GM19043 (cell line): Measurements from ENCODE around the gene SLIT3.

Experiments
- ATAC-seq: cut with Tn5 transposase; IDR thresholded peaks from one replicate; pipeline ENCODE4 v1.9.1; 2021; ENCODE audit warnings: low read depth; ENCODE audit not compliant: unreplicated experiment

SLIT3 gene

DNA sequence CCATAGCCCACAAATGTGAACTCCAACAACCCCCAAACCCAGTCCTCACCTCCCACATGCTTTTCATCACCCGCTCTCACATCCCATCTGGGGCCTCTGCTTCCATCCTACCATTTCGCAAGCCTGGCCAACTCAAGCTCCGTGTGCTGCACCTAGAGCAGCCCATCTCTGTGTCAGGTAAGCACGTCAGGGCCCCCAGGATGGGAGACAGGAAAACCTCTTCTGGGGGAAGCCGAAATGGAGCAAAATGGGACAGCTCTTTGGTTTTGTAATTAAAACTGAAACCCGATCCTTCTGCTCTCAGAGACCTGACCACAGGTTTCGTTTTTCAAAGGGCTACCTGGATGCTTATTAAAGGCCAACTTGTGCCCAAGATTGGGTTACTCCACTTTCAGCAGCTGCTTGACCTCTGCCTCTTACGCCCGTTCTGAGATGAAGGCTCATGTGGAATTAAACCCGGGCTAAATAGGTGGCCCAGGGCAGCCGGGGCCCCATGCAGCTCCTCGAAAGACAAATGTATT, 287.7 kb downstream of the SLIT3 start:
- ATAC-seq: no peak

DNA sequence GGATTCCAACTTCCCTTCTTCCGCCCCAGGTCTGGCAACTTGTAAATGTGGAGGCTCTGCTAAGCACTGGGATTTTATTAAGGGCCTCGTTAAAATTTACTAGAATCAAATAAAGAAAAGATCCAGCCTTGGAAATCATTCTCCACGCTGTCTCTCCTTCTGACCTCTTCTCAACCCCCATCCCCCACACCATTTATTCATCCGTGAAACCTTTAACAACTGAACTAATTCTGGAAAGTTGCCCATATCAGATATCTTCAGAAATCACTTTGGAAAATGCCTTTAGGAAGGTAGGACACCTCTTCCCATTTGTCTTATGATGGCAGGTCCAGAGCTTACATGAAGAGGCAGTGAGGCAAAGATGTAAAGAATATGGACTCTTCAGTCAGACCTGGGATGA, 288.5 kb downstream of the SLIT3 start:
- no peak for ATAC-seq

DNA sequence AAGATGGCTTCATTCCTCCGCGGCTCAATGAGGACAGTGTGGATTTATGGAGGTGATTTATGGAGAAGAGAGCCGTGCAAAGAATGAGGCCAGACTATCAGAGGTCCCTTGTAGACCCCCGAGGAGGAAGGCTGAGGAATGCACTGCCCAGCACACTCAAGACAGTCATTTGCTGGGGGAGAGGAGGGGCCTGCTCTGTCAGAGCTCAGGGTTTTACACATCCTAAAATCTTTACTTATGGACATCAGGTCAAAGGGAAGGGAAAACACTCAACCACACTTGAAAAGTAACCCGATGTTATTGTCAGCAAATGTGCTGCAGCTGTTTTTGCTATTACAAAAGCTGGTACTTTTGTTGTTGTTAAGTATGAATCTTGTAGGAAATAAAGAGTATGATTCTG, 289.5 kb downstream of the SLIT3 start:
- ATAC-seq: no peak

DNA sequence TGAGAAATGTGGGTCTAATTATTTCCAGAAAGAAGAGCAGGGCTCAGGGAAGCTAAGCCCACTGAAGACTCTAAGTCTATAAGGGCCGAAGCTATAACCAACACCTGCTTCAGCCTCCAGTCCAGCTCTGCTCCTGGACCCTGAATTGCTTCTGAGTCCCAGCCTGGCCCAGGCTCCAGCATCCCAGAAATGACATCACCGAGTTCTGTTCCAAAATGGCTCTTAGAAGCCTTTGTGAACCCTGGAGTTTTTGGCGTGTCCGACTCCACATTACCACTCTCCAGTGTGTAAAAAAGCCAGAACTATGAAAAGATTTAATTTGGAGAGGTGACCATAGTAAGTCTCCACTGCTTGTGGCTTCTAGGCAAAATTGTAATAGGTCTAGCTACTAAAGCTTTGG, 289.9 kb downstream of the SLIT3 start:
- no peak for ATAC-seq

DNA sequence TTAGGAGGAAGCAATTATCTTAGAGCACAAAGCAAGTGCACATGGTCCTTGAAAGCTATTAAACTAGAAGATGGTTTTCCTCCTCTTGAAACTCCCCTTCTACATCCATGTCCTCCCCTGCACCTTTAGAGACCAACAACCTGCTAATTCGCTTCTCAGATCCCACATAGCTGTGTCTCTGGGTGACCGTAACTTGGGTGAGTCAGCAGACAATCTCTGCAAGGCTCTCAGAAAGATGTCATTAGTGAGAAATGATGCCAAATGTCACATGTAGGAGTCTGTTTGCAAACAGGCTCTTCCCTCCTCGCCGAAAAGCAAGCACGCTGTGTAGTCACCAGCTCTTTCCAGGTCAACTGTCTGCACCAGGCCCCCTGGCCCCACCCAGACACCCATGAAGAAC, 291.8 kb downstream of the SLIT3 start:
- ATAC-seq: no peak

DNA sequence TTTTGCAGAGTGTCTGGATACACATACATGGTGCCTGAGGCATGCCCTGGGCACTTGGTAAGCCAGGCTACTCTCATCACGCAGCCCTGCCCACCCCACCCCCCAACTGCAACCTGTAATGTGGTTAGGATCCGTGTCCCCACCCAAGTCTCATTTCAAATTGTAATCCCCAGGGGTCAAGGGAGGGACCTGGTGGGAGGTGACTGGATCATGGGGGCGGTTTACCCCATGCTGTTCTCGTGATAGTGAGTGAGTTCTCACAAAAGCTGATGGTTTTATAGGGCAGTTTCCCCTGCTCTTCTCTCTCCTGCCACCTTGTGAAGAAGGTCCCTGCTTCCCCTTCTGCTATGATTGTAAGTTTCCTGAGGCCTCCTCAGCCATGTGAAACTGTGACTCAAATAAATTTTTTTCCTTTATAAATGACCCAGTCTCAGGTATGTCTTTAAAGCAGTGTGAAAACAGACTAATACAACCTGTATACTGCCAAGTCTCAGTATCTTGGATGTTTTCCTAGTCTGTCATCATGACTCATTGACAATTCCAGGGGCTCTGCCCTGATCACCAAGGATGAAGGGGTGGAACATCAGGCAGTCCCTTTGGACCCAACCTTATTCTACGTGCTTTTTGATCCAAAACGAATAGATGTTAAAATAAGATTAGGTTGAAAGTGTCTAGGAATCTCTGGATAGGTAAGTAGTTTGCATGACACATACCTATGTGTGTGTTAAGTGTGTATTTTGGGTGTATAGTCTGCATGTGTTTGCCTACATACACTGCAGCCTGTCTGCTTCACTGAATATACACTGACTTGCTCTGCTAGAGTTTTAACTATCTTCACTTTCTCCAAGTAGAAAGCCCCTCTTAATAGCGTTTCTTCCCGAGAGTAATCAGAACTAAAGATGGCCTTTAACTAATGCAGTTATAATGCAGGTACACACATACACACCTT, 293.8 kb downstream of the SLIT3 start:
- no peak for ATAC-seq

DNA sequence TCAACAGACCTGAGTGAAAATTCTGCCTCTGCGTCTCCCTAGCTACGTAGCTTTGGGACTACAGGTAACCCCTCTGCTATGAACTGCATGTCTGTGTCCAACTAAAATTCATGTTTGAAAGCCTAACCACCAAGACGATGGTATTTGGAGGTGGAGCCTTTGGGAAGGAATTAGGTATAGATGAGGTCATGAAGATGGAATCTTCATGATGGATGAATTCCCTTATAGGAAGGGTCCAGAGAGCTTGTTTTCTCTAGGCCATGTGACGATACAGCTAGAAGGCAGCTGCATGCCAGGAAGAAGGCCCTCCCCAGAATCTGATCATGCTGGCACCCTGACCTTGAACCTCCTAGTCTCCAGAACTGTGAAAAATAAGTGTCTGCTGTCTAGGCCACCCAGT, 296.4 kb downstream of the SLIT3 start:
- ATAC-seq: no peak

DNA sequence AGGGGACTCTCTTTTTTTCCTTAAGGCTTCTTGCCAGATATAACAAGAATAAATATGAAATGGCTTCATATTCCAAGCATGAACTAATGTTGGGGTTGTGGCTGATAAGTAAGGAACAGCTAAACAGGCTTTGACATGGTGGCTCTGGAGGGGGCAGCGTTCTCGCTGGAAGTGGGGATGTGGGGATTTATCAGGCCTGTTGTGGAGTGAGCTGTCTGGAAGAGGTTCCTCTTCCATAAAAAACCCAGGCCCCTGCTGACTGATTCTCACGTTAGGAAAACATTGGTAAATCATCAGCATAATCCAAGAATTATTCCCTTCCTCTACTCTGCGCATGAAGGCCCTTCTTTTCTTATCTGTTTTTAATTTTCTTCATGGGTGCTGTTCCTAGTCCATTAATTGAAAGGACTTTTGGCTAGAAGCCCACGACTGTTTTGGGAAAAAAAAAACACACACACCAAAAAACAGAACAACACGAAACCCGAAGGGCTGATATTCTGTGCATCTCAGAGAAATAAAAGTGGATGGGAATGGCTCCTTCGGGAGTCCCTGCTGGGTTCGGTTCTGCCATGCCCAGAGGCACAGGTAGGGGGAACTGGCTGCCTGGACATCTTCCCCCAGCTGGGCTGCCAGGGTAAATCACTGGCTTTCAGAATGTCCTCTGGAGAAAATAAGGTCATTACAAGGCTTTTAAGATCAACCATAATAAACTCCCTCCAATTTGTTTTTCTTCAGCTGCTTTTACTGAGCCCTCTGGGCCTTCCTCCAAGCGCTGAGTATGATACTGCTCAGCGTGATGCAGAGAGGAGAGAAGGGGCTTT, 297.0 kb downstream of the SLIT3 start:
- ATAC-seq: no peak

DNA sequence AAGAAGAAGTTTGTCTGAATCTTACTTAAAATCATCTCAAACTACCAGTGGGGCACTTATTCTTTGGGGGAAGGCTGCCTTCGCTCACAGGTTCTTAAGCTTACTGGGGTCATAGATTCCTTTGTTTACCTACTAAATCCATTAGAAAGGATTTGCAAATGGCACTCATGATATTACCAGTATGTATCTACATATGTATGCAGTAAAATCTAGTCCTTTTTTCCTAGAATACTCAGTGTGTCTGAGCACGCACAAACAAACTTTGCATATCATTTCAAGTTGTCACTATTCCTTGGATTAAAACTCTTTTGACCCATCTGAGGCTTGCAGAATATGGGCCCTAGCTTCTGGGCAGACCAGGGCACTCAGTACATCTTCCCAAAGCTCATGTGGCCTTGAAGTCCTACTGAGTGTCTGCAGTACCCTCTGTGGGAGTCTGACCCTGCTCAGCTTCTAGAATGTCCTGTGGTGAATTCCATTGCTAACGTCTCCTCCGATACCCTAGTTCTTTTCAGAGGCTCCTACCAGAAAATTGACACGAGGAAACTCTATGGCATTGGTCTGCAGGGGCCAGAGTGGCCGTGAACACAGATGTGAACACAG, 297.9 kb downstream of the SLIT3 start:
- no peak for ATAC-seq

DNA sequence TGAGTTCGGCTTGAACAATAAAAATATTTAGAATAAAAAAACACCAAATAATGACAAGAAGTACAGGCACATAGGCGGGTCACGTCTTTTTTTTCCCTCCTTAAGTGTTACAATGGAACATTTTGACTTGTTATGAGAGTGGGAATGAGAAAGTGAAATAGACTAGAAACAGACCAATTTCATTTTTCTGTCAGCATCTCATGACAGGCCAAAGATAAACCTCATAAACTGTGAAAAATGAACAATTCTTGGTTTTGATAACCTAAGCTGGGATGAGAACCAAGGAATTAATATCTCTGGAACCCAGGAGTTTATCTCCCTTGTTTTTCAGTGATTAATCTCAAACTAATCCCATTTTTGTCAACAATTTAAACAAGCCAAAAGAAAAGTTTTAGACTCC, 299.5 kb downstream of the SLIT3 start:
- no peak for ATAC-seq

DNA sequence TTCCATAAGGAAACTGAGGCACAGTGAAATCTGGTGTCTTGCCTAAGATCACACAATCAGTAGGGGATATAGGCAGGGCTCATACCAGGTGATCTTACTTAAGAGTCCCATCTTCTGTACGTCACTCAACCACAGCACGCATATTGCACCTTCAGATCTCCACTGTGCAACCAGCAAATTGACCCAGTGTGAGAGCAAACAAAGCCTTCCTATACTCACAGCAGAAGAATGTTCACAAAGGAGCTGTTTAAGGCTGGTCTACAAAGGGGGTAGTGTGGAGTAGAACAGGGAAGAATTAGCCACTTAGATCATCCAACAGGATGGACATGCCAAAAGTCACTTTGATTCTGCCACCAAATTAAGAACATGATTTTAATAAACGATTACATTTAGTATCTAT, 305.9 kb downstream of the SLIT3 start:
- ATAC-seq: no peak

DNA sequence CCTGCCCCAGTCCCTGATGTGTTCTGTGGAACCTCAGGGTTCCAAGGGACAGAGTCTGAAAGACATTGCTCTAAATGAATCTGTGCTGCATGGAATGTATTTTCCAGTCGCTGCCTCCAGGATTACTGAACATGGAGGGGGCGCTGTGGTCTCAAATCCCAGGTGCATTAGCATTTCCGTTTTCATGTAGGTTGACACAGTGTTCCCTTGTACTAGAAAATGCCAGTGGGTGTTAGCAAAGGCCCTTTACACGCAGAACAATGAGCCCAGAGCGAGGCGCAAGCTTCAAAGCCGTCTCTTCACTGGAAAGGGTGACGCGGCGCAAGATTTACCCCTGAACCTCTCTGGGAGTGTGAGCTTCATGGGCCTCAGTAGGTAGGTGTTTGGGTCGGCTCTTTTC, 308.3 kb downstream of the SLIT3 start:
- ATAC-seq: no peak

DNA sequence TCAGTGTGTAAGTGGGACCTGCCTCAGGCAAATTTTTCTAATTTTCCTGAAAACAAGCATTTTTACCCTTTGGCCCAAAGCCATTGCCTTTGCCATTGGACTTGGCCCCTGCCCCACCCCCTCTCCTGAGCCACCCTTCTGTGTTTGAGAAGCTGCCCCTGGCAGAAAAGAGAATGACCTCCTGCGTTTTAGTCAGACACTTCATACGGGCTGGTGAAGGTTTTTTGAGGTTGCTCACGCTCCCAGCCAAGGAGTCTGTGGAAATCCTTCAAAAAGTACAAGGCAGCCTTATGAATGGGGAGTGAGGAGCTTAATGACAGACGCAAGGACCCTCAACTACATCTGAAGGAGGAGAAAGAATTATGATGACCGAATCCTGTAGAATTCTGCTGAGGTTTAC, 308.9 kb downstream of the SLIT3 start:
- ATAC-seq: no peak

DNA sequence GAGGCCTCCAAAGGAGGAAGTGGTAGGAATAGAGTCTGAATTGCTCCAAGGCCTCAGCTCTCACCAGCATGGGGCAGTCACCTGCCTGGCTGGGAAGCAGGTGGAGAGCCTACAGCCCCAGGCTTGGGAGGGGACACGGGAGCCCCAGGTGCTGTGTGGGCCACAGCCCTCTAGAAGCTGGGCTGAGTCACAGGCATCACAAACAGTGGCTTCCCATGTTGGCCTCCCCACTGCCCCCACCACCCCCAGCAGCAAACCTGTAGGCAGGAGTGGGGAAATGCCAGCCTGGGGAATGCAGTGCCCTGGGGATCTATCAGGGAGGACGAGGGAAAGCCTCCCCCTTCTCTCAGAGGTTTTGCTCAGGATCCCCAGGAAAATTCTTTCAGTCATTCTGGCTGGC, 309.6 kb downstream of the SLIT3 start:
- no peak for ATAC-seq

DNA sequence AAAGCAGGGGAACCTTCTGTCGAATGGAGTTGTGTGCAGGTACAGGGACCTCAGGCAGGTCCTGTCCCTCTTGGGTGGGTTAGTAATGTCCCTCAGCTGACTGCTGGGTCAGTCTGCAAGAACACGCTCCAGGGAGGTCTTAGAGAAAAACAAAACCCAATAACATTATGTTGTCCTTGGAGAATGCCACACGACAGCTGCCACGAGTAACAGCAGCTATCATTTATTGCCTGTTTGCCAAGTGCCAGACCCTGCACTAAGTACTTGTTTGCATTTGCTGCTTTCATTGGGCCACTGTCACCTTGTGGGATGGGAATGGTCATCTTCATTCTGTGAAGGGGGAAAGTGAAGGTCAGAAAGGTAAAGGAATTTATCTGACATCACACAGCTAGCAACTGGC, 310.3 kb downstream of the SLIT3 start:
- no peak for ATAC-seq

DNA sequence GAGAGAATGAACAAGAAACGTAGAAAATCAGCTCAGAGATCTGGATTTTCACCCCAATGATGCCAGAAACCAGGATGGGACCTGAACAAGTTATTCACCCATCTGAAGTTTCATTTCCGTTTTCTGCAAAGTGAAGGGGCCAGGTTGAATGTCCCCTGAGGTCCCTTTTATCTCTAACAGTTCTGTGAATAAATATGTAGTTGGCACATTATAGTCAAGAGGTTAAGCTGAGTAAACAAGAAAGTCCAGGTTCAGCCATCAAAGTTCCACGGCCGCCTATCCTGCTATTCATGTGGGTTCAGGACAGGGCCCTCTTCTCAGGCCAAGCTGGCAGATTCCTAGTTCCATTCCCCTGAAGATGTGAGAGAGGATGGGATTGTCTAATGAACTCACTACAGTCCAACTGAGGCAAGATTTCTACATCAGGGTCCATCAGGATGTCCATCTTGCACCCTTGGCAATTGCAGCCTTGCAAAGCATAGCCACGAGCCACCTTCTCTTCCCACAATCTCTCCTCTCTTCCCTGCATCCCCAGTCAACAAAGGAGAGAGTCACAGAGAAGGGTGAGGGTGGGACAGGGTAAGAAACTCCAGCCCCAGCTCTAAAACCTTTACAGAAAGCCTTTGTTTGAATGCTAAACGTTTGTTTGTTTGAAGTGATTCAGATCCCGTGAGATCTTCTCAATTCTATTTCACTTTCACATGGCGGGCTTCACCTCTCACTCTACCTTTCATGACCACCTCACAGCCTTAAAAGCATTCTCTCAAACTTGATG, 311.0 kb downstream of the SLIT3 start:
- no peak for ATAC-seq

DNA sequence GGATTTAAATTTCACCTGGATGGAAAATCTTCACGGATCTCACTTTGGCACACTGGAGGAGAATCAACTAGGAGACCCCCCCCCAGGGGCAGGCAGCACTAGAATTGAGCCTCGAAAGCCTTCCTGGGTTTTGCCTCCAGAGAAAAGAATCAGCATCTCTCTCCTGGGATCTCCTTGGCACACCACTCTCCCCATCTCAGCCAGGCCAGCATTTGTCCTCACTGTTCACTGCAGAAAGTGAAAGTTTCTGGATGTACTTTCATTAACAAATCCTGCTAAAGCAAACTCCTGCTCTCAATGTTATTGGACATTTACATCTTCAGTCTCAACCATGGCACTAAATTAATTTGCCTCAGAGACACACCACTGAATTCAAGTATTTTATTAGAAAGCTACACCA, 312.2 kb downstream of the SLIT3 start:
- ATAC-seq: no peak

DNA sequence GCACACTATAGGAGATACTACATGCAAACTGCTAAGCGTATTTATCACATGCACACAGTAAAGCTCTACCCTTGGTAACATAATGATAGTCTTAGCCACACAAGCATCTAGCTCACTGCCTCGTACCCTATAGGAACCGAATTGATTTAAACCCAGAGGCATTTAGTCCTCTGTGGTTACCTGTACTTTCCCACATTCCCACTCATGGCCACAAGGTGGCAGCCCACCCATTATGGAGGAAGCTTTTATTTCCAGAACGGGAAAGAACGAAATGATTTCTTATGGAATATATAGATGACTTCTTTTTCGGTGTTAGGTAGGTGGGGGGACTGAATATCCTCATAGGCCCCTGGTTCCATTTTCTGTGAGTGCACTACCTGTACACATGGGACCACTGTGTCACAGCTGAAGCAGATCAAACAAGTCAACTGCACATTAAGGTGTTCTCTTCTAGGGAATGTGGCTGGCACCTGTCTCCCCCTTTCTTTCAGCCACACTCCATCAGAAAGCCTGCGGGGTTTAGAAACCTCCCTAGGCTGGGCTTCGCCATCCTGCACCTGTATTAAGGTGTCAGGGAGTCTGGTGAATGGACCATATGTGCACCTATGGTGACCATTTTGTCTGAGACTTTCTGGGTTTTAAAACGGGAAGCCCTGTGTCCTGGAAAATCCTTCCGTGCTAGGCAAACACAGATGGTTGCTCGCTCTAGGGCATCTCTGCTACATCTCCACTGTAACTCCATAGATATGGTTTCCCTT, 313.2 kb downstream of the SLIT3 start:
- ATAC-seq: no peak

DNA sequence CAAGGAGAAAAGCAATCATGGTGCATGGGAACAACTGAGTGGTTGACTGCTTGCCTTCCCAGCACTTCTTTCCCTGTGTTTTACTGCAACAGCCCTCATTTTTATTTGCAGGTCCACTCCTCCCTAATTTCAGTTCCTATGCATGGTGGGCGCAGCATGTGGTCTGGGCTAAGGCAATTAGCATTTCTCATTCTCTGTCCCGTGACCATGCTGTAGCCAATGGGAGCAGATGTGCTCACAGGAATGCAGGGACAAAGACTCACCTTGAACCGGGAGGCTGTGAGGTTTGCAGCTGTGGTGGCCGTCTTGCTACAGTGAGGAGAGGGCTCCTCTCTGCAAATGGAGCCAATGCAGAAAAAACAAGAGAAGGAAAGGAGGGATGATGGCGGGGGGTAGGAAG, 315.5 kb downstream of the SLIT3 start:
- no peak for ATAC-seq
